HEK293 (cell line): ENCODE results near the gene GALNT2.

Experiments used
- CTCF ChIA-PET: fragments of 350-600 bp; formaldehyde crosslinking; extraction: SDS; loops from one replicate; lab custom pipeline; 2021; ENCODE audit warnings: antibody characterized with exemption; lab: Yijun Ruan, JAX
- POLR2A ChIA-PET: fragments of 300-600 bp; formaldehyde crosslinking; extraction: SDS; loops from one replicate; lab custom pipeline; 2020; ENCODE audit warnings: antibody characterized with exemption, inconsistent platforms; lab: Yijun Ruan, JAX
- H3K27ac ChIP-seq: fragments of 200-500 bp; sonication (Bioruptor generic); 2 replicates; pipeline ENCODE4 v1.5.1; 2014; ENCODE audit warnings: low read depth, low read length, control low read depth, inconsistent platforms; ENCODE audit errors: extremely low read depth
- H3K36me3 ChIP-seq, 2 experiments: fragments of 200-500 bp in 1 of 2; sonication (Bioruptor generic) in 1 of 2; 1 replicate in 1 of 2; 2 replicates in 1 of 2; pipeline ENCODE4 v1.5.1; 2014 to 2017; ENCODE audit warnings: inconsistent platforms in 2 of 2, low read length in 2 of 2; ENCODE audit not compliant: control insufficient read depth in 2 of 2, insufficient read depth in 1 of 2
- H3K4me1 ChIP-seq: fragments of 200-500 bp; sonication (Bioruptor generic); 2 replicates; pipeline ENCODE4 v1.5.1; 2014; ENCODE audit warnings: mild to moderate bottlenecking, low read length, inconsistent platforms; ENCODE audit not compliant: control insufficient read depth, insufficient read depth
- H3K4me3 ChIP-seq: 2 replicates; pipeline ENCODE4 v1.5.1; 2011; ENCODE audit warnings: low read depth, mild to moderate bottlenecking, control low read depth, low read length, moderate library complexity
- H3K9me3 ChIP-seq: fragments of 200-500 bp; sonication (Bioruptor generic); 2 replicates; pipeline ENCODE4 v1.5.1; 2014; ENCODE audit warnings: low read depth, low read length, inconsistent platforms; ENCODE audit not compliant: control insufficient read depth, insufficient read depth
- KLF16 ChIP-seq: fragments of 450-650 bp; formaldehyde crosslinking; IDR thresholded peaks from 2 replicates; pipeline ENCODE4 v1.5.1; 2017; ENCODE audit warnings: missing biosample characterization, missing genetic modification characterization
- KLF8 ChIP-seq: fragments of 450-650 bp; formaldehyde crosslinking; IDR thresholded peaks from 2 replicates; pipeline ENCODE4 v1.5.1; 2016; ENCODE audit warnings: missing biosample characterization, missing genetic modification characterization
- KLF9 ChIP-seq: fragments of 450-650 bp; formaldehyde crosslinking; IDR thresholded peaks from 2 replicates; pipeline ENCODE4 v1.5.1; 2016; ENCODE audit warnings: missing biosample characterization, missing genetic modification characterization, low read depth
- MEIS1 ChIP-seq: sonication (generic); formaldehyde crosslinking; IDR thresholded peaks from 2 replicates; pipeline ENCODE4 v1.8.1; 2022; ENCODE audit warnings: missing genetic modification reagents, mild to moderate bottlenecking, borderline replicate concordance
- SCRT1 ChIP-seq: fragments of 450-650 bp; formaldehyde crosslinking; IDR thresholded peaks from 2 replicates; pipeline ENCODE4 v1.5.1; 2016; ENCODE audit warnings: missing biosample characterization, missing genetic modification characterization, borderline replicate concordance
- SP7 ChIP-seq: fragments of 450-650 bp; formaldehyde crosslinking; IDR thresholded peaks from 2 replicates; pipeline ENCODE4 v1.5.1; 2016; ENCODE audit warnings: missing biosample characterization, missing genetic modification characterization
- ZBTB20 ChIP-seq: fragments of 450-650 bp; formaldehyde crosslinking; IDR thresholded peaks from 2 replicates; pipeline ENCODE4 v1.5.1; 2016; ENCODE audit warnings: missing biosample characterization, missing genetic modification characterization
- ZBTB7A ChIP-seq: fragments of 450-650 bp; formaldehyde crosslinking; IDR thresholded peaks from 2 replicates; pipeline ENCODE4 v1.5.1; 2016; ENCODE audit warnings: low read depth, missing biosample characterization, missing genetic modification characterization
- ZIC2 ChIP-seq: fragments of 450-650 bp; formaldehyde crosslinking; IDR thresholded peaks from 2 replicates; pipeline ENCODE4 v1.5.1; 2016; ENCODE audit warnings: missing biosample characterization, missing genetic modification characterization
- ZNF202 ChIP-seq: fragments of 450-650 bp; formaldehyde crosslinking; IDR thresholded peaks from 2 replicates; pipeline ENCODE4 v1.5.1; 2016; ENCODE audit warnings: missing biosample characterization, missing genetic modification characterization, borderline replicate concordance
- ZNF211 ChIP-seq: fragments of 450-650 bp; formaldehyde crosslinking; IDR thresholded peaks from 2 replicates; pipeline ENCODE4 v1.5.1; 2016; ENCODE audit warnings: low read depth, missing biosample characterization, missing genetic modification characterization
- ZNF292 ChIP-seq: fragments of 450-650 bp; formaldehyde crosslinking; IDR thresholded peaks from 2 replicates; pipeline ENCODE4 v1.5.1; 2016; ENCODE audit warnings: low read depth, missing biosample characterization, missing genetic modification characterization, borderline replicate concordance
- ZNF311 ChIP-seq: fragments of 450-650 bp; formaldehyde crosslinking; IDR thresholded peaks from 2 replicates; pipeline ENCODE4 v1.5.1; 2017; ENCODE audit warnings: missing biosample characterization, missing genetic modification characterization, borderline replicate concordance
- ZNF555 ChIP-seq: fragments of 450-650 bp; formaldehyde crosslinking; conservative IDR thresholded peaks from 2 replicates; pipeline ENCODE4 v1.5.1; 2017; ENCODE audit warnings: missing biosample characterization, mild to moderate bottlenecking, missing genetic modification characterization, inconsistent platforms
- ZNF561 ChIP-seq: fragments of 450-650 bp; IDR thresholded peaks from 2 replicates; pipeline ENCODE4 v1.5.1; 2018; ENCODE audit warnings: missing biosample characterization, missing genetic modification characterization, borderline replicate concordance
- ZNF626 ChIP-seq: fragments of 450-650 bp; sonication (Bioruptor Pico); formaldehyde crosslinking; IDR thresholded peaks from 2 replicates; pipeline ENCODE4 v1.5.1; 2018; ENCODE audit warnings: missing biosample characterization, missing genetic modification characterization, inconsistent platforms
- ZNF660 ChIP-seq: fragments of 450-650 bp; IDR thresholded peaks from 2 replicates; pipeline ENCODE4 v1.5.1; 2018; ENCODE audit warnings: missing biosample characterization, mild to moderate bottlenecking, missing genetic modification characterization
- TF ChIP-seq, protein P1 (sequence below): fragments of 450-650 bp; formaldehyde crosslinking; IDR thresholded peaks from 2 replicates; pipeline ENCODE4 v1.5.0; 2017; ENCODE audit warnings: missing biosample characterization, missing genetic modification characterization, borderline replicate concordance
- TF ChIP-seq, protein P2 (sequence below): fragments of 450-650 bp; formaldehyde crosslinking; IDR thresholded peaks from 2 replicates; pipeline ENCODE4 v1.5.1; 2016; ENCODE audit warnings: missing biosample characterization, missing genetic modification characterization
- TF ChIP-seq, protein P3 (sequence below): sonication (generic); formaldehyde crosslinking; IDR thresholded peaks from 2 replicates; pipeline ENCODE4 v1.8.1; 2022; ENCODE audit warnings: mild to moderate bottlenecking, moderate library complexity, missing genetic modification reagents
- TF ChIP-seq, protein P4 (sequence below): fragments of 450-650 bp; formaldehyde crosslinking; IDR thresholded peaks from 2 replicates; pipeline ENCODE4 v1.5.1; 2016; ENCODE audit warnings: missing biosample characterization, missing genetic modification characterization
- TF ChIP-seq, protein P5 (sequence below): fragments of 450-650 bp; formaldehyde crosslinking; IDR thresholded peaks from 2 replicates; pipeline ENCODE4 v1.5.1; 2016; ENCODE audit warnings: missing biosample characterization, missing genetic modification characterization

Gene GALNT2

DNA sequence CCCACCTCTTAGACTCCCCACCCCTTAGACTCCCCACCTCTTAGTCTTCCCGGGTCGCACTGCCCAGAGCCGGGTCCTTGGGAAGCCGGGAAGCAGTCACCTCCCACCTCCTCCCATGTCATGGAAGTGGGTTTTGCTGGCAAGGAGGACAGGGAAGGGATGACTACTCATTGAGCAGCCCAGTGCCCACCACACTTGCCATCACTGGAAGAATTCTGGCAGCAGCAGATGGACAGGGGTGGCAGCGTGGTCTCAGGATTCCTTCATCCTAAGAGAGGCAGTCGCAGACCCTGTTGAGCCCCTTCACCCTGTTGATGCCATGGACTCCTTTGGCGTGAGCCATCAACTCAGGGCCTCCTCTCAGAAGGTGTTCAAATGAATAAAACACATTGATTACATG is 218.3 kb downstream of the GALNT2 start:
- TF ChIP-seq, protein P1, sequence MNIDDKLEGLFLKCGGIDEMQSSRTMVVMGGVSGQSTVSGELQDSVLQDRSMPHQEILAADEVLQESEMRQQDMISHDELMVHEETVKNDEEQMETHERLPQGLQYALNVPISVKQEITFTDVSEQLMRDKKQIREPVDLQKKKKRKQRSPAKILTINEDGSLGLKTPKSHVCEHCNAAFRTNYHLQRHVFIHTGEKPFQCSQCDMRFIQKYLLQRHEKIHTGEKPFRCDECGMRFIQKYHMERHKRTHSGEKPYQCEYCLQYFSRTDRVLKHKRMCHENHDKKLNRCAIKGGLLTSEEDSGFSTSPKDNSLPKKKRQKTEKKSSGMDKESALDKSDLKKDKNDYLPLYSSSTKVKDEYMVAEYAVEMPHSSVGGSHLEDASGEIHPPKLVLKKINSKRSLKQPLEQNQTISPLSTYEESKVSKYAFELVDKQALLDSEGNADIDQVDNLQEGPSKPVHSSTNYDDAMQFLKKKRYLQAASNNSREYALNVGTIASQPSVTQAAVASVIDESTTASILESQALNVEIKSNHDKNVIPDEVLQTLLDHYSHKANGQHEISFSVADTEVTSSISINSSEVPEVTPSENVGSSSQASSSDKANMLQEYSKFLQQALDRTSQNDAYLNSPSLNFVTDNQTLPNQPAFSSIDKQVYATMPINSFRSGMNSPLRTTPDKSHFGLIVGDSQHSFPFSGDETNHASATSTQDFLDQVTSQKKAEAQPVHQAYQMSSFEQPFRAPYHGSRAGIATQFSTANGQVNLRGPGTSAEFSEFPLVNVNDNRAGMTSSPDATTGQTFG = no peak
- no peak for TF ChIP-seq SP7 (tag by site-specific recombination)
- no peak for TF ChIP-seq KLF8
- TF ChIP-seq ZNF660 (tag by site-specific recombination) = no peak
- no peak for TF ChIP-seq ZNF555 (tag by site-specific recombination)
- TF ChIP-seq ZBTB20 (tag by site-specific recombination) = no peak
- TF ChIP-seq ZNF211 (tag by site-specific recombination) = no peak
- TF ChIP-seq ZNF202 (tag by site-specific recombination) = no peak
- no peak for TF ChIP-seq ZNF311 (tag by site-specific recombination)
- TF ChIP-seq, protein P2, sequence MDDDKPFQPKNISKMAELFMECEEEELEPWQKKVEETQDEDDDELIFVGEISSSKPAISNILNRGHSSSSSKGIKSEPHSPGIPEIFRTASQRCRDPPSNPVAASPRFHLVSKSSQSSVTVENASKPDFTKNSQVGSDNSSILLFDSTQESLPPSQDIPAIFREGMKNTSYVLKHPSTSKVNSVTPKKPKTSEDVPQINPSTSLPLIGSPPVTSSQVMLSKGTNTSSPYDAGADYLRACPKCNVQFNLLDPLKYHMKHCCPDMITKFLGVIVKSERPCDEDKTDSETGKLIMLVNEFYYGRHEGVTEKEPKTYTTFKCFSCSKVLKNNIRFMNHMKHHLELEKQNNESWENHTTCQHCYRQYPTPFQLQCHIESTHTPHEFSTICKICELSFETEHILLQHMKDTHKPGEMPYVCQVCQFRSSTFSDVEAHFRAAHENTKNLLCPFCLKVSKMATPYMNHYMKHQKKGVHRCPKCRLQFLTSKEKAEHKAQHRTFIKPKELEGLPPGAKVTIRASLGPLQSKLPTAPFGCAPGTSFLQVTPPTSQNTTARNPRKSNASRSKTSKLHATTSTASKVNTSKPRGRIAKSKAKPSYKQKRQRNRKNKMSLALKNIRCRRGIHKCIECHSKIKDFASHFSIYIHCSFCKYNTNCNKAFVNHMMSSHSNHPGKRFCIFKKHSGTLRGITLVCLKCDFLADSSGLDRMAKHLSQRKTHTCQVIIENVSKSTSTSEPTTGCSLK = no peak
- no peak for TF ChIP-seq ZIC2
- TF ChIP-seq, protein P3, sequence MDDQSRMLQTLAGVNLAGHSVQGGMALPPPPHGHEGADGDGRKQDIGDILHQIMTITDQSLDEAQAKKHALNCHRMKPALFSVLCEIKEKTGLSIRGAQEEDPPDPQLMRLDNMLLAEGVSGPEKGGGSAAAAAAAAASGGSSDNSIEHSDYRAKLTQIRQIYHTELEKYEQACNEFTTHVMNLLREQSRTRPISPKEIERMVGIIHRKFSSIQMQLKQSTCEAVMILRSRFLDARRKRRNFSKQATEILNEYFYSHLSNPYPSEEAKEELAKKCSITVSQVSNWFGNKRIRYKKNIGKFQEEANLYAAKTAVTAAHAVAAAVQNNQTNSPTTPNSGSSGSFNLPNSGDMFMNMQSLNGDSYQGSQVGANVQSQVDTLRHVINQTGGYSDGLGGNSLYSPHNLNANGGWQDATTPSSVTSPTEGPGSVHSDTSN = no peak
- TF ChIP-seq ZNF561 (tag by site-specific recombination) = no peak
- no peak for TF ChIP-seq KLF9 (tag by site-specific recombination)
- TF ChIP-seq, protein P4, sequence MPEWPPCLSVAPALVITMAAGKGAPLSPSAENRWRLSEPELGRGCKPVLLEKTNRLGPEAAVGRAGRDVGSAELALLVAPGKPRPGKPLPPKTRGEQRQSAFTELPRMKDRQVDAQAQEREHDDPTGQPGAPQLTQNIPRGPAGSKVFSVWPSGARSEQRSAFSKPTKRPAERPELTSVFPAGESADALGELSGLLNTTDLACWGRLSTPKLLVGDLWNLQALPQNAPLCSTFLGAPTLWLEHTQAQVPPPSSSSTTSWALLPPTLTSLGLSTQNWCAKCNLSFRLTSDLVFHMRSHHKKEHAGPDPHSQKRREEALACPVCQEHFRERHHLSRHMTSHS (tag by site-specific recombination) = no peak
- no peak for TF ChIP-seq ZBTB7A (tag by site-specific recombination)
- no peak for TF ChIP-seq MEIS1 (CRISPR knock-in tag)
- no peaks in the 10 kb centered on the region for H3K9me3 ChIP-seq
- no peak overlapping the region for H3K27ac ChIP-seq
- ChIA-PET POLR2A (no interaction called here), CTCF (interaction anchor here (1.0 kb wide), 1 partner anchor 624 kb away, joined by 3 read pairs; no protein-coding TSS in a partner anchor)
- peaks cover 0 to 2% of the 10 kb centered on the region in 2 experiments; a peak in 1 of 3 replicates for H3K36me3 ChIP-seq
- H3K4me1 ChIP-seq = peaks cover 15% of the 10 kb centered on the region
- no peak overlapping the region for H3K4me3 ChIP-seq

DNA sequence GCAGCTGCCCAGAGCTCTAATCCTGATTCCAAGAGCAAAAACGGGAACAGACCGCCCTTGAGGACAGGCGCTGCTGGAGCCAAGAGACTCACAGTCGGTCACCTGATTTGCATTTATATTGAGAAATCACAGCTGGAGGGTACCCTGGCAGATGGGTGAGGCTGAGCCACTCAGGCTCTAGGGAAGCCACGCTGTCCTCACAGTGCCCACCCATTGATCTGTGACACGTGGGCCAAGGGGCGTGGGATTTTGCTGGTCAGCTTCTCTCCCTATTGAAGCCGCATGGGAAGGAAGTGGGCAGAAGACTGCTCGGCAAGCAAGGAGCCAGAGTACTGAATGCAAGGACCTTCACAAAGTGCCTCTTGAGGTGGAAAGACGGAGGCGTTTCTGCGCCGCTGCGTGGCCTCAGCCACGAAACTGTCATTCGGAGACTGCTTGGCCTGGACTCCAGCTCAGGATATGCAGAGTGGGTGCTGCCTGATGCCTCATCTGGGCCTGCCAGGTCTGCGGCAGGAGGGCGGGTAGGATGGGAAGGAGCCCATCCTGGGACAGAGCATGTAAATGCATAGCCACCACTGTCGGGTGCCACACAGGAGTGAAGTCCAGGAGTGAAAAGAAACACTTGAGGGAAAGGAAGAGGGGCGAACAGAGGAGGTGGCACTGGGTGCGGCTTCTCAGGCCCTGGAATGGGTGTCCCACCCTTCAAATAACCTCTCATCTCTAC is 219.3 kb downstream of the GALNT2 start:
- ChIA-PET POLR2A (interaction anchor here (0.6 kb wide), 1 partner anchor 165 kb away, joined by 6 read pairs; no protein-coding TSS in a partner anchor), CTCF (interaction anchor here (1.0 kb wide), 1 partner anchor 625 kb away, joined by 3 read pairs; no protein-coding TSS in a partner anchor)
- Histone ChIP-seq H3K4me3 (no peak overlapping the region), H3K4me1 (peaks cover 12% of the 10 kb centered on the region), H3K9me3 (no peaks in the 10 kb centered on the region), H3K27ac (no peak overlapping the region), H3K36me3 (no peaks in the 10 kb centered on the region)
- TF ChIP-seq SCRT1 (tag by site-specific recombination) (no peak), ZNF626 (tag by site-specific recombination) (no peak), KLF16 (tag by site-specific recombination) (no peak), ZNF292 (tag by site-specific recombination) (no peak)
- TF ChIP-seq, protein P5, sequence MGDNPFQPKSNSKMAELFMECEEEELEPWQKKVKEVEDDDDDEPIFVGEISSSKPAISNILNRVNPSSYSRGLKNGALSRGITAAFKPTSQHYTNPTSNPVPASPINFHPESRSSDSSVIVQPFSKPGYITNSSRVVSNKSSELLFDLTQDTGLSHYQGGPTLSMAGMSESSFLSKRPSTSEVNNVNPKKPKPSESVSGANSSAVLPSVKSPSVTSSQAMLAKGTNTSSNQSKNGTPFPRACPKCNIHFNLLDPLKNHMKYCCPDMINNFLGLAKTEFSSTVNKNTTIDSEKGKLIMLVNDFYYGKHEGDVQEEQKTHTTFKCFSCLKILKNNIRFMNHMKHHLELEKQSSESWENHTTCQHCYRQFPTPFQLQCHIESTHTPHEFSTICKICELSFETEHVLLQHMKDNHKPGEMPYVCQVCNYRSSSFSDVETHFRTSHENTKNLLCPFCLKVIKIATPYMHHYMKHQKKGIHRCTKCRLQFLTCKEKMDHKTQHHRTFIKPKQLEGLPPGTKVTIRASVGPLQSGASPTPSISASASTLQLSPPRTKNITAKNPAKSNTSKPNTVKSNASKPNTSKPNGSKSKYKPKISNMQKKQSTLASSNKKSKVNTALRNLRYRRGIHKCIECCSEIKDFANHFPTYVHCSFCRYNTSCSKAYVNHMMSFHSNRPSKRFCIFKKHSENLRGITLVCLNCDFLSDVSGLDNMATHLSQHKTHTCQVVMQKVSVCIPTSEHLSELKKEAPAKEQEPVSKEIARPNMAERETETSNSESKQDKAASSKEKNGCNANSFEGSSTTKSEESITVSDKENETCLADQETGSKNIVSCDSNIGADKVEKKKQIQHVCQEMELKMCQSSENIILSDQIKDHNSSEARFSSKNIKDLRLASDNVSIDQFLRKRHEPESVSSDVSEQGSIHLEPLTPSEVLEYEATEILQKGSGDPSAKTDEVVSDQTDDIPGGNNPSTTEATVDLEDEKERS = no peak
